GM18873 (cell line): ENCODE results near the gene CARS1.

Source experiments
- ATAC-seq: cut with Tn5 transposase; IDR thresholded peaks from one replicate; pipeline ENCODE4 v1.9.1; 2021; ENCODE audit warnings: mild to moderate bottlenecking, moderate library complexity, moderate number of reproducible peaks; ENCODE audit not compliant: unreplicated experiment, low FRiP score

CARS1 gene

GRCh38 chr11:2995893-2996554, 61.2 kb downstream of the CARS1 start:
- no peak for ATAC-seq

GRCh38 chr11:2995031-2995561, 62.1 kb downstream of the CARS1 start:
- no peak for ATAC-seq

- no peak for ATAC-seq
These were observed 62.9 kb downstream of the CARS1 start for GRCh38 chr11:2994336-2994730.

- ATAC-seq = no peak
These were observed 64.3 kb downstream of the CARS1 start for GRCh38 chr11:2992997-2993325.

- ATAC-seq = peak; percentile 81
These were observed 64.8 kb downstream of the CARS1 start, which contains the start of gene NAP1L4 for GRCh38 chr11:2992234-2992996. Gene NAP1L4, minus strand, starts transcription at chr11:2992329. Its CDS starts 13,109 bp downstream, at chr11:2979220.

- ATAC-seq = peak; percentile 13
These were observed 65.6 kb downstream of the CARS1 start for GRCh38 chr11:2991452-2992233.

- no peak for ATAC-seq
These were observed 66.4 kb downstream of the CARS1 start for GRCh38 chr11:2990617-2991451.

- no peak for ATAC-seq
These were observed 67.7 kb downstream of the CARS1 start for GRCh38 chr11:2989551-2989950.

GRCh38 chr11:2989006-2989405, 68.2 kb downstream of the CARS1 start:
- ATAC-seq = no peak

- no peak for ATAC-seq
These were observed 69.1 kb downstream of the CARS1 start for GRCh38 chr11:2987881-2988861.

GRCh38 chr11:2983908-2984307, 73.3 kb downstream of the CARS1 start:
- ATAC-seq = no peak

- ATAC-seq = no peak
These were observed 75.0 kb downstream of the CARS1 start for GRCh38 chr11:2982214-2982613.

GRCh38 chr11:2981130-2981529, 76.1 kb downstream of the CARS1 start:
- ATAC-seq = no peak

GRCh38 chr11:2980168-2980840, 76.9 kb downstream of the CARS1 start:
- ATAC-seq = no peak

- ATAC-seq = no peak
These were observed 80.1 kb downstream of the CARS1 start for GRCh38 chr11:2977113-2977512.

- no peak for ATAC-seq
These were observed 80.7 kb downstream of the CARS1 start for GRCh38 chr11:2976294-2977063.

GRCh38 chr11:2975594-2975993, 81.6 kb downstream of the CARS1 start:
- no peak for ATAC-seq

- no peak for ATAC-seq
These were observed 83.0 kb downstream of the CARS1 start for GRCh38 chr11:2974272-2974671.
